OCI-LY7 (cell line): ENCODE results near the gene CMIP.

ENCODE experiments used
- EZH2phosphoT487 ChIP-seq: fragments of 200-600 bp; sonication (generic); IDR thresholded peaks from 2 replicates; pipeline ENCODE4 v1.6.1; 2018; ENCODE audit warnings: low read depth, borderline replicate concordance, mild to moderate bottlenecking, mixed run types, antibody characterized with exemption, low read length, moderate library complexity, mixed read lengths
- TF ChIP-seq, protein P1 (sequence below): fragments of 200-600 bp; sonication (generic); conservative IDR thresholded peaks from 2 replicates; pipeline ENCODE4 v1.5.1; 2014; ENCODE audit warnings: mild to moderate bottlenecking, antibody characterized with exemption, low read length, moderate library complexity, mixed read lengths

DNA sequence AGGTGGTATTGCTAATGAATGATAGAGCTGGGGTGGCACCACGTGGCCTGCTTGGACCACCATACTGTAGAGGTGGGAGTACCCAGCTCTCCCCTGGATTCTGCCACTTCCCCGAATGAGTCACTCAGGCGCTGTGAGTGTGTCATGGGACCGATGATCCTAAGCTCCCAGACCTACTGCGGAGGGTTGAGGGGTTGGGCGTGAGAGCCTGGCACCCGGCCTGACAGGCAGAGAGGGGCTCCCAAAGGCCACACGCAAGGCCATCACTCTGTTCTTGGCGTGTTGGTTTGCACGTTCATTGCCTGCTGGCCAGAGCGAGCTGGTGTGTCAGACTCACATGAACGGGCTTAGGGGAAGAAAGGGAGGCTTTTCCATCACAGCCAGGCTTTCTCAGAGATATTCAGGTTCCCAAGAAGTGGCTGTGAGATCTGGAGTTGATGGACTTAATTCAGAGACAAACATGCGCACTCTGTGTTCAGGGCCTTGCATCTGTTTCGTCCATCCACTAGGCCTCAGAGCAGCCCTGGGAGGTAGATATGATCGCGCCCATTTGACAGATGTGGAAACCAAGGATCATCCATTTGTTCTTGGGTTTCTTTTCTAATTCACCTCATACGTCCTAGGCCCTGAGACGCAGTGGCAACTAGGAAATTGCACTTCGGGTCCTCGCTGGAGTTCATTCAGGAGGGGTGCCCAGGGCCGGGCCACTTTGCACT, 41.4 kb downstream of the CMIP start:
- TF ChIP-seq, protein P1, sequence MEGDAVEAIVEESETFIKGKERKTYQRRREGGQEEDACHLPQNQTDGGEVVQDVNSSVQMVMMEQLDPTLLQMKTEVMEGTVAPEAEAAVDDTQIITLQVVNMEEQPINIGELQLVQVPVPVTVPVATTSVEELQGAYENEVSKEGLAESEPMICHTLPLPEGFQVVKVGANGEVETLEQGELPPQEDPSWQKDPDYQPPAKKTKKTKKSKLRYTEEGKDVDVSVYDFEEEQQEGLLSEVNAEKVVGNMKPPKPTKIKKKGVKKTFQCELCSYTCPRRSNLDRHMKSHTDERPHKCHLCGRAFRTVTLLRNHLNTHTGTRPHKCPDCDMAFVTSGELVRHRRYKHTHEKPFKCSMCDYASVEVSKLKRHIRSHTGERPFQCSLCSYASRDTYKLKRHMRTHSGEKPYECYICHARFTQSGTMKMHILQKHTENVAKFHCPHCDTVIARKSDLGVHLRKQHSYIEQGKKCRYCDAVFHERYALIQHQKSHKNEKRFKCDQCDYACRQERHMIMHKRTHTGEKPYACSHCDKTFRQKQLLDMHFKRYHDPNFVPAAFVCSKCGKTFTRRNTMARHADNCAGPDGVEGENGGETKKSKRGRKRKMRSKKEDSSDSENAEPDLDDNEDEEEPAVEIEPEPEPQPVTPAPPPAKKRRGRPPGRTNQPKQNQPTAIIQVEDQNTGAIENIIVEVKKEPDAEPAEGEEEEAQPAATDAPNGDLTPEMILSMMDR, result no peak
- no peak for TF ChIP-seq EZH2phosphoT487
